IMR-90 (cell line): ENCODE results near the gene NTMT1. TPM values are rescaled to one million over a fixed set of nuclear protein-coding genes. Genes with fewer than 3 reads are reported as not detected.

ENCODE experiments used
- ATAC-seq: fragments of 200-7000 bp; cut with Tn5 transposase; 2 replicates; pipeline ENCODE4 v1.9.1; 2020; ENCODE audit warnings: low read depth, mild to moderate bottlenecking, moderate library complexity
- BruUV-seq: library from RNA; stranded (reverse); fragments of 400-500 nt; replicated peaks from 2 replicates; lab custom pipeline; 2021; lab: Mats Ljungman, UMichigan
- CTCF ChIA-PET: fragments of 300-600 bp; formaldehyde crosslinking; extraction: SDS; loops from one replicate; lab custom pipeline; 2021; ENCODE audit warnings: antibody characterized with exemption; lab: Yijun Ruan, JAX
- POLR2A ChIA-PET: fragments of 300-600 bp; sonication (Branson Sonifier 250); formaldehyde crosslinking; loops from one replicate; lab custom pipeline; 2022; ENCODE audit warnings: antibody characterized with exemption; ENCODE audit not compliant: unreplicated experiment; lab: Charles Lee
- DNase-seq: peaks from one replicate; pipeline ENCODE4 v3.0.0; 2013
- H2AFZ ChIP-seq: replicated peaks from 2 replicates; pipeline ENCODE3; 2013; ENCODE audit warnings: low read length, mild to moderate bottlenecking; ENCODE audit not compliant: poor library complexity
- H2AK5ac ChIP-seq: 2 replicates; pipeline ENCODE4 v1.6.1; 2013; ENCODE audit warnings: low read depth, low read length, inconsistent platforms
- H2AK9ac ChIP-seq: replicated peaks from 2 replicates; pipeline ENCODE3; 2013; ENCODE audit warnings: mild to moderate bottlenecking, low read depth, low read length, moderate library complexity; ENCODE audit not compliant: poor library complexity
- H2BK120ac ChIP-seq: 2 replicates; pipeline ENCODE4 v1.6.1; 2013; ENCODE audit warnings: low read depth, low read length, inconsistent platforms
- H2BK15ac ChIP-seq: 3 replicates; pipeline ENCODE4 v1.6.1; 2013; ENCODE audit warnings: low read depth, low read length, inconsistent platforms
- H2BK20ac ChIP-seq: 2 replicates; pipeline ENCODE4 v1.6.1; 2013; ENCODE audit warnings: low read depth, mild to moderate bottlenecking, inconsistent platforms, low read length, moderate library complexity
- H2BK5ac ChIP-seq: 2 replicates; pipeline ENCODE4 v1.6.1; 2013; ENCODE audit warnings: mild to moderate bottlenecking, low read depth, low read length, inconsistent platforms; ENCODE audit not compliant: poor library complexity, severe bottlenecking
- H3K14ac ChIP-seq: replicated peaks from 2 replicates; pipeline ENCODE4 v1.6.1; 2013; ENCODE audit warnings: low read depth, low read length, inconsistent platforms
- H3K18ac ChIP-seq: 2 replicates; pipeline ENCODE4 v1.6.1; 2013; ENCODE audit warnings: low read depth, low read length, control low read depth
- H3K23ac ChIP-seq: 2 replicates; pipeline ENCODE4 v1.6.1; 2013; ENCODE audit warnings: low read depth, low read length, inconsistent platforms
- H3K27ac ChIP-seq: 2 replicates; pipeline ENCODE4 v1.5.1; 2013; ENCODE audit warnings: mild to moderate bottlenecking, control low read depth, low read length; ENCODE audit not compliant: insufficient read depth
- H3K27me3 ChIP-seq: 2 replicates; pipeline ENCODE4 v1.6.1; 2013; ENCODE audit warnings: low read length; ENCODE audit not compliant: control insufficient read depth, insufficient read depth
- H3K36me3 ChIP-seq: 2 replicates; pipeline ENCODE4 v1.6.1; 2013; ENCODE audit warnings: low read length, mixed read lengths; ENCODE audit not compliant: control insufficient read depth, insufficient read depth
- H3K4ac ChIP-seq: 2 replicates; pipeline ENCODE4 v1.6.1; 2013; ENCODE audit warnings: low read depth, low read length, inconsistent platforms
- H3K4me1 ChIP-seq: 2 replicates; pipeline ENCODE4 v1.6.1; 2013; ENCODE audit warnings: low read length, mixed read lengths; ENCODE audit not compliant: control insufficient read depth, insufficient read depth
- H3K4me2 ChIP-seq: 2 replicates; pipeline ENCODE4 v1.6.1; 2013; ENCODE audit warnings: low read depth, mild to moderate bottlenecking, control low read depth, low read length, moderate library complexity
- H3K4me3 ChIP-seq: 2 replicates; pipeline ENCODE4 v1.5.1; 2013; ENCODE audit warnings: low read depth, mild to moderate bottlenecking, control low read depth, low read length, moderate library complexity; ENCODE audit not compliant: insufficient read depth
- H3K56ac ChIP-seq: 2 replicates; pipeline ENCODE4 v1.6.1; 2013; ENCODE audit warnings: low read length, inconsistent platforms; ENCODE audit not compliant: insufficient read depth; ENCODE audit errors: extremely low read depth
- H3K79me1 ChIP-seq, 2 experiments: 2 replicates each; pipeline ENCODE4 v1.6.1; 2013; ENCODE audit warnings: low read length in 2 of 2, inconsistent platforms in 1 of 2, low read depth in 1 of 2
- H3K9ac ChIP-seq: 2 replicates; pipeline ENCODE4 v1.6.1; 2013; ENCODE audit warnings: low read depth, low read length, control low read depth
- H3K9me1 ChIP-seq: 2 replicates; pipeline ENCODE4 v1.6.1; 2013; ENCODE audit warnings: low read length, inconsistent platforms; ENCODE audit not compliant: insufficient read depth
- H3K9me3 ChIP-seq: 2 replicates; pipeline ENCODE4 v1.6.1; 2013; ENCODE audit warnings: low read length; ENCODE audit not compliant: control insufficient read depth, insufficient read depth
- H4K20me1 ChIP-seq: 2 replicates; pipeline ENCODE4 v1.6.1; 2013; ENCODE audit warnings: low read length, inconsistent platforms; ENCODE audit not compliant: insufficient read depth
- H4K5ac ChIP-seq: 2 replicates; pipeline ENCODE4 v1.6.1; 2013; ENCODE audit warnings: mild to moderate bottlenecking, low read depth, low read length, control low read depth
- H4K8ac ChIP-seq, 2 experiments: 2 replicates each; pipeline ENCODE4 v1.6.1; 2013; ENCODE audit warnings: low read depth in 2 of 2, low read length in 2 of 2, control low read depth in 1 of 2, inconsistent platforms in 1 of 2
- H4K91ac ChIP-seq: 2 replicates; pipeline ENCODE4 v1.6.1; 2013; ENCODE audit warnings: low read depth, low read length, inconsistent platforms; ENCODE audit not compliant: insufficient read depth
- BHLHE40 ChIP-seq: fragments of 150-350 bp; IDR thresholded peaks from 2 replicates; pipeline ENCODE4 v1.6.1; 2016; ENCODE audit warnings: mild to moderate bottlenecking, low read depth, low read length
- CEBPB ChIP-seq: IDR thresholded peaks from 2 replicates; pipeline ENCODE4 v1.6.1; 2012; ENCODE audit warnings: low read depth, low read length, improper control_type of control experiment
- CHD1 ChIP-seq: IDR thresholded peaks from 2 replicates; pipeline ENCODE4 v1.6.1; 2012; ENCODE audit warnings: low read depth, low read length, improper control_type of control experiment
- FOS ChIP-seq: fragments of 150-350 bp; IDR thresholded peaks from 2 replicates; pipeline ENCODE4 v1.6.1; 2016; ENCODE audit warnings: low read depth, low read length
- NFE2L2 ChIP-seq: fragments of 150-350 bp; IDR thresholded peaks from 2 replicates; pipeline ENCODE4 v1.6.1; 2016; ENCODE audit warnings: low read depth, mild to moderate bottlenecking, low read length
- RCOR1 ChIP-seq: IDR thresholded peaks from 2 replicates; pipeline ENCODE4 v1.6.1; 2012; ENCODE audit warnings: mild to moderate bottlenecking, low read length, improper control_type of control experiment; ENCODE audit not compliant: insufficient replicate concordance
- RFX5 ChIP-seq: IDR thresholded peaks from 2 replicates; pipeline ENCODE4 v1.8.0; 2012; ENCODE audit warnings: low read depth, mild to moderate bottlenecking, low read length, moderate library complexity
- SMC3 ChIP-seq: fragments of 150-350 bp; IDR thresholded peaks from 2 replicates; pipeline ENCODE4 v1.6.1; 2016; ENCODE audit warnings: low read depth, mild to moderate bottlenecking, antibody characterized with exemption, low read length, moderate library complexity
- USF2 ChIP-seq: fragments of 150-350 bp; IDR thresholded peaks from 2 replicates; pipeline ENCODE4 v1.6.1; 2017; ENCODE audit warnings: mild to moderate bottlenecking, antibody characterized with exemption, low read length, low read depth
- WGBS, 2 experiments: methylation state at CpG; one replicate each; pipeline versions ENCODE4 v1.1.5 to v1.1.7; 2013; ENCODE audit warnings: missing lambda C conversion rate in 2 of 2; ENCODE audit not compliant: insufficient read length in 1 of 2; ENCODE audit errors: extremely low coverage in 2 of 2; 5-methylcytosine and 5-hydroxymethylcytosine counted together
- dilution Hi-C: fragments of 300-500 bp; cut with HindIII; formaldehyde crosslinking; loops from one replicate; pipeline ENCODE4 v1.14.3; 2018; ENCODE audit warnings: low sequenced_read_pairs; ENCODE audit not compliant: unreplicated experiment
- in situ Hi-C: fragments of 300-500 bp; cut with MboI; formaldehyde crosslinking; loops from 3 replicates; pipeline ENCODE4 v1.14.3; 2019; ENCODE audit warnings: low sequenced_read_pairs, inconsistent platforms, mixed read lengths
- intact Hi-C: fragments of 100-400 bp; cut with micrococcal nuclease; formaldehyde crosslinking; loops from 2 replicates; pipeline ENCODE4 v1.10.0; 2022
- polyA plus RNA-seq, 3 experiments: library from polyadenylated mRNA; depleted of rRNA; stranded (reverse); fragments of >200 nt; gene quantifications; 2 replicates each; pipeline ENCODE4 v1.2.3, GENCODE V29; 2012; ENCODE audit warnings: low replicate concordance in 1 of 3
- total RNA-seq: library from RNA; depleted of rRNA; stranded (reverse); fragments of >200 nt; gene quantifications from 2 replicates; pipeline ENCODE4 v1.2.3, GENCODE V29; 2012
- TF ChIP-seq, protein P1 (sequence below): conservative IDR thresholded peaks from 2 replicates; pipeline ENCODE4 v1.5.1; 2012; ENCODE audit warnings: mild to moderate bottlenecking, low read depth, low read length, improper control_type of control experiment

NTMT1 gene
- total and polyA plus RNA-seq, 2 of the 4 experiments (the other 2 are of a cell fraction): 68.1 to 88.1 TPM

- H2AFZ ChIP-seq: peak overlapping the region; percentile 49
- BruUV-seq: no TSS peak
- DNase-seq (no peak), ATAC-seq (no peak)
- peak overlapping the region; percentile 25; the same call in 1 of the 2 replicates for H2BK20ac ChIP-seq
- H2AK9ac ChIP-seq: peak overlapping the region; percentile 92
- peak overlapping the region; percentile 64; the same call in 1 of the 3 replicates for H2BK15ac ChIP-seq
- intact Hi-C loops: loop anchor here (5.0 kb wide), 1 partner anchor 45 kb away; no protein-coding TSS in a partner anchor
- WGBS, 2 experiments: 51% methylated on average over 4 of the region's 11 CpGs; no CpG with 5 or more reads in 1 of the 2 experiments
- TF ChIP-seq RCOR1 (no peak), CHD1 (no peak), CEBPB (no peak), RFX5 (no peak), NFE2L2 (no peak), USF2 (no peak), BHLHE40 (no peak), FOS (no peak), SMC3 (no peak)
- TF ChIP-seq, protein P1, sequence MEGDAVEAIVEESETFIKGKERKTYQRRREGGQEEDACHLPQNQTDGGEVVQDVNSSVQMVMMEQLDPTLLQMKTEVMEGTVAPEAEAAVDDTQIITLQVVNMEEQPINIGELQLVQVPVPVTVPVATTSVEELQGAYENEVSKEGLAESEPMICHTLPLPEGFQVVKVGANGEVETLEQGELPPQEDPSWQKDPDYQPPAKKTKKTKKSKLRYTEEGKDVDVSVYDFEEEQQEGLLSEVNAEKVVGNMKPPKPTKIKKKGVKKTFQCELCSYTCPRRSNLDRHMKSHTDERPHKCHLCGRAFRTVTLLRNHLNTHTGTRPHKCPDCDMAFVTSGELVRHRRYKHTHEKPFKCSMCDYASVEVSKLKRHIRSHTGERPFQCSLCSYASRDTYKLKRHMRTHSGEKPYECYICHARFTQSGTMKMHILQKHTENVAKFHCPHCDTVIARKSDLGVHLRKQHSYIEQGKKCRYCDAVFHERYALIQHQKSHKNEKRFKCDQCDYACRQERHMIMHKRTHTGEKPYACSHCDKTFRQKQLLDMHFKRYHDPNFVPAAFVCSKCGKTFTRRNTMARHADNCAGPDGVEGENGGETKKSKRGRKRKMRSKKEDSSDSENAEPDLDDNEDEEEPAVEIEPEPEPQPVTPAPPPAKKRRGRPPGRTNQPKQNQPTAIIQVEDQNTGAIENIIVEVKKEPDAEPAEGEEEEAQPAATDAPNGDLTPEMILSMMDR: no peak
- no peaks in the 10 kb centered on the region for H3K9me3 ChIP-seq
- H4K91ac ChIP-seq: peak overlapping the region; percentile 88
- H3K27me3 ChIP-seq: no peaks in the 10 kb centered on the region
- dilution Hi-C loops: no loop called here
- H3K9me1 ChIP-seq: peaks cover 13% of the 10 kb centered on the region
- peak overlapping the region; percentile 93 for H2AK5ac ChIP-seq
- peak overlapping the region; percentile 94 for H3K4me2 ChIP-seq
- H3K18ac ChIP-seq: peak overlapping the region; percentile 39; the same call in 1 of the 2 replicates
- peak overlapping the region; percentile 49 for H2BK5ac ChIP-seq
- peak overlapping the region; percentile 75 for H3K27ac ChIP-seq
- peak overlapping the region; percentile 97 for H3K23ac ChIP-seq
- peaks cover 28% of the 10 kb centered on the region for H4K20me1 ChIP-seq
- ChIA-PET POLR2A (interaction anchor here (1.8 kb wide), 1 partner anchor 45 kb away, joined by 4 read pairs; no protein-coding TSS in a partner anchor), CTCF (no interaction called here)
- H3K36me3 ChIP-seq: peaks cover 12% of the 10 kb centered on the region
- H3K4ac ChIP-seq: peak overlapping the region; percentile 93
- in situ Hi-C loops: no loop called here
- H4K5ac ChIP-seq: peak overlapping the region; percentile 41; the same call in 1 of the 2 replicates
- H3K9ac ChIP-seq: peak overlapping the region; percentile 97
- H3K4me3 ChIP-seq: peak overlapping the region; percentile 92
- H3K14ac ChIP-seq: peak overlapping the region; percentile 90; the same call in 1 of the 2 replicates
- peaks cover 33% of the 10 kb centered on the region for H3K4me1 ChIP-seq
- peak overlapping the region; percentile 76 to 81; a peak in 3 of 4 replicates for H4K8ac ChIP-seq
- peaks cover 10 to 53% of the 10 kb centered on the region in 2 experiments; a peak in 3 of 4 replicates for H3K79me1 ChIP-seq
- H2BK120ac ChIP-seq: peak overlapping the region; percentile 85
- peak overlapping the region; percentile 30; the same call in 1 of the 2 replicates for H3K56ac ChIP-seq
These were observed 41.4 kb downstream of the NTMT1 start for GRCh38 chr9:129667378-129667777.
